ENCODE measurements around the gene TMEM187. TPM values are rescaled to one million over a fixed set of nuclear protein-coding genes. Genes with fewer than 3 reads are reported as not detected.
"Not testable (repeated sequence)": the region's sequence is repeated elsewhere in the genome, so short reads cannot be mapped to it uniquely, and the experiment has no call there.

The TMEM187 gene
- total and polyA plus RNA-seq, 2 donors (not counting 3 experiments of a cell fraction or from before 2014, with no cell fraction given), result 2.6 to 15.7 TPM

GRCh38 chrX:153974726-153975286 is 2.3 kb downstream of the TMEM187 start:
- H3K9me1 ChIP-seq (replicated peaks; ENCODE audit: control insufficient read depth, extremely low read depth, insufficient read depth, low read length), result no peaks in the 10 kb centered on the region
- no peak overlapping the region for H3K9ac ChIP-seq (replicated peaks; ENCODE audit: extremely low read depth, insufficient read depth, low read length)
- peaks cover 17% of the 10 kb centered on the region for H3K4me1 ChIP-seq (ENCODE audit: control insufficient read depth, extremely low read depth, insufficient read depth, low read length)
- ChIA-PET CTCF (interaction anchor here (1.1 to 1.3 kb wide), 2 partner anchors 38 to 46 kb away, joined by 3 to 8 read pairs; no protein-coding TSS in a partner anchor), POLR2A (no interaction called here)
- BruUV-seq (replicated peaks), result no TSS peak
- no peak for TF ChIP-seq POLR2AphosphoS5 (IDR thresholded peaks at IDR 0.05; ENCODE audit: insufficient read depth, low read depth, low read length)
- TF ChIP-seq MAX (IDR thresholded peaks at IDR 0.05; ENCODE audit: insufficient read depth, insufficient read length), result no peak
- H4K20me1 ChIP-seq (replicated peaks; ENCODE audit: control insufficient read depth, extremely low read depth, insufficient read depth, low read length), result no peaks in the 10 kb centered on the region
- H3K4me2 ChIP-seq (ENCODE audit: insufficient read depth, low read length), result no peak overlapping the region
- no peak for DNase-seq (ENCODE audit: low read depth, low spot score)
- H3K4me3 ChIP-seq (replicated peaks in 1 of 3; ENCODE audit: insufficient read depth in 1 of 3, low read depth in 1 of 3, low read length in 3 of 3), result no peak overlapping the region
- H3K27ac ChIP-seq (ENCODE audit: insufficient read depth, low read depth, low read length), result no peak overlapping the region
- intact Hi-C loops (cut with micrococcal nuclease), result no loop called here
- no peak for FAIRE-seq
- peaks cover 15% of the 10 kb centered on the region for H3K79me2 ChIP-seq (ENCODE audit: control insufficient read depth, insufficient read depth, low read length)
- H3K36me3 ChIP-seq (ENCODE audit: control insufficient read depth in 2 of 2, extremely low read depth in 1 of 2, insufficient read depth in 2 of 2, low read length in 2 of 2), result no peaks in the 10 kb centered on the region
- H2AFZ ChIP-seq (ENCODE audit: low read depth, low read length), result no peak overlapping the region
- H3K9me3 ChIP-seq (replicated peaks; ENCODE audit: control insufficient read depth, insufficient read depth, low read length), result no peaks in the 10 kb centered on the region
- no peaks in the 10 kb centered on the region for H3K27me3 ChIP-seq (ENCODE audit: control insufficient read depth in 2 of 2, insufficient read depth in 2 of 2, low read length in 2 of 2)
- dilution Hi-C loops (cut with MboI; ENCODE audit: extremely low pct_ligation_motif_present, low sequenced_read_pairs), result no loop called here

GRCh38 chrX:153980394-153980793 is 7.8 kb downstream of the TMEM187 start:
- POLR2A ChIA-PET; H3K79me2 ChIP-seq (ENCODE audit: control insufficient read depth, insufficient read depth, low read length); H3K9me3 ChIP-seq (replicated peaks; ENCODE audit: control insufficient read depth, insufficient read depth, low read length); H3K4me1 ChIP-seq (ENCODE audit: control insufficient read depth, extremely low read depth, insufficient read depth, low read length); FAIRE-seq; H3K9me1 ChIP-seq (replicated peaks; ENCODE audit: control insufficient read depth, extremely low read depth, insufficient read depth, low read length); BruUV-seq (replicated peaks); H3K27me3 ChIP-seq (ENCODE audit: control insufficient read depth in 2 of 2, insufficient read depth in 2 of 2, low read length in 2 of 2); DNase-seq (ENCODE audit: low read depth, low spot score); dilution Hi-C loops (cut with MboI; ENCODE audit: extremely low pct_ligation_motif_present, low sequenced_read_pairs); H3K27ac ChIP-seq (ENCODE audit: insufficient read depth, low read depth, low read length); H3K36me3 ChIP-seq (ENCODE audit: control insufficient read depth in 2 of 2, extremely low read depth in 1 of 2, insufficient read depth in 2 of 2, low read length in 2 of 2); H2AFZ ChIP-seq (ENCODE audit: low read depth, low read length); H3K4me2 ChIP-seq (ENCODE audit: insufficient read depth, low read length); intact Hi-C loops (cut with micrococcal nuclease); H3K4me3 ChIP-seq (replicated peaks in 1 of 3; ENCODE audit: insufficient read depth in 1 of 3, low read depth in 1 of 3, low read length in 3 of 3); H4K20me1 ChIP-seq (replicated peaks; ENCODE audit: control insufficient read depth, extremely low read depth, insufficient read depth, low read length); H3K9ac ChIP-seq (replicated peaks; ENCODE audit: extremely low read depth, insufficient read depth, low read length): not testable (repeated sequence)
- CTCF ChIA-PET, result interaction anchor here (1.5 kb wide), 1 partner anchor 9 kb away, joined by 3 read pairs; the partner anchor contains the start of gene HCFC1

All from endothelial cell of umbilical vein (primary cell).